ENCODE results near the gene NCKAP5.

DNA sequence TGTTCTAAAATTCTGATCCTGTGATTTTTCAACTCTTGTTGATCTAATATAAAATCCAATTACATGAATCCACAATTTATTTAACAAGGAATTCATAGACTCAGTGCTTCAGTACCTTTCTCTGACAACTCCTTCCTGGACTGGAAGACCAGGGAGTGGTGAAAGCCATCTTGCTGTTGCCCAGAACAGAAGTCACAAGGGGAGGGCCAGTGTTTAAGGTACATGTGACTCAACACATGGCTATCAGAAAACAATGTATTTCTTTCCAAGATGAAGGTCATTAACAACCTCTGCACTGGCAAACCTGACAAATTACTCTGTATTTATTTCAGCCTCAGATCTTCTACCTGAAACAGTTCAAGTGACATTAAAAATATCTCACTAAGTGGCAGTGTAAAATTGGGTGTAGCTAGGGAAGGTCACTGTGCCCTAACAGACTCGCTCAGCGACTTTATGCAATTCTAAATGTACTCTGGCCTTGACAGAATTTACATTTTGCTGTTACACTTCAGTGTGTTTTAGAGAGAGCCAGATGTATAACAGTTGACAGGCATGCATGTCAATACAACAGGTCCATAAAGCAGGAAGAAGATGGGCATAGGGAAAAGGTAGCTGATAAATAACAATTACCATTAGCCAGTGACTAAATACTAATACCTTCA, 75.4 kb downstream of the NCKAP5 start:
- no peak for TF ChIP-seq POLR2A (IDR thresholded peaks at IDR 0.05)
- TF ChIP-seq, protein P1, sequence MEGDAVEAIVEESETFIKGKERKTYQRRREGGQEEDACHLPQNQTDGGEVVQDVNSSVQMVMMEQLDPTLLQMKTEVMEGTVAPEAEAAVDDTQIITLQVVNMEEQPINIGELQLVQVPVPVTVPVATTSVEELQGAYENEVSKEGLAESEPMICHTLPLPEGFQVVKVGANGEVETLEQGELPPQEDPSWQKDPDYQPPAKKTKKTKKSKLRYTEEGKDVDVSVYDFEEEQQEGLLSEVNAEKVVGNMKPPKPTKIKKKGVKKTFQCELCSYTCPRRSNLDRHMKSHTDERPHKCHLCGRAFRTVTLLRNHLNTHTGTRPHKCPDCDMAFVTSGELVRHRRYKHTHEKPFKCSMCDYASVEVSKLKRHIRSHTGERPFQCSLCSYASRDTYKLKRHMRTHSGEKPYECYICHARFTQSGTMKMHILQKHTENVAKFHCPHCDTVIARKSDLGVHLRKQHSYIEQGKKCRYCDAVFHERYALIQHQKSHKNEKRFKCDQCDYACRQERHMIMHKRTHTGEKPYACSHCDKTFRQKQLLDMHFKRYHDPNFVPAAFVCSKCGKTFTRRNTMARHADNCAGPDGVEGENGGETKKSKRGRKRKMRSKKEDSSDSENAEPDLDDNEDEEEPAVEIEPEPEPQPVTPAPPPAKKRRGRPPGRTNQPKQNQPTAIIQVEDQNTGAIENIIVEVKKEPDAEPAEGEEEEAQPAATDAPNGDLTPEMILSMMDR (IDR thresholded peaks at IDR 0.05 in 4 of 5, conservative IDR thresholded peaks at IDR 0.05 in 1 of 5), result no peak
